Parathyroid adenoma (tissue), 2 donors: ENCODE data around the gene AGXT.
"Not testable (repeated sequence)": the region's sequence is repeated elsewhere in the genome, so short reads cannot be mapped to it uniquely, and the experiment has no call there.

Source experiments
- H2AFZ ChIP-seq: fragments of 300-600 bp; sonication (generic); one replicate; pipeline ENCODE4 v1.7.0; 2017; ENCODE audit warnings: antibody characterized with exemption, mild to moderate bottlenecking
- H3K27ac ChIP-seq: fragments of 300-600 bp; sonication (generic); one replicate; pipeline ENCODE4 v1.7.0; 2017
- H3K27me3 ChIP-seq: fragments of 300-600 bp; sonication (generic); one replicate; pipeline ENCODE4 v1.7.0; 2017; ENCODE audit warnings: low read length; ENCODE audit not compliant: control insufficient read depth, insufficient read depth
- H3K36me3 ChIP-seq: fragments of 300-600 bp; sonication (generic); one replicate; pipeline ENCODE4 v1.7.0; 2017; ENCODE audit warnings: low read length; ENCODE audit not compliant: control insufficient read depth, insufficient read depth
- H3K4me1 ChIP-seq: fragments of 300-600 bp; sonication (generic); one replicate; pipeline ENCODE4 v1.7.0; 2017; ENCODE audit warnings: control low read depth
- H3K4me2 ChIP-seq: fragments of 300-600 bp; sonication (generic); one replicate; pipeline ENCODE4 v1.7.0; 2017; ENCODE audit warnings: low read length
- H3K4me3 ChIP-seq: fragments of 300-600 bp; sonication (generic); one replicate; pipeline ENCODE4 v1.7.0; 2017; ENCODE audit warnings: low read depth, low read length
- H3K79me2 ChIP-seq: fragments of 300-600 bp; sonication (generic); one replicate; pipeline ENCODE4 v1.7.0; 2017; ENCODE audit warnings: control low read depth
- H3K9ac ChIP-seq: fragments of 300-600 bp; sonication (generic); one replicate; pipeline ENCODE4 v1.7.0; 2017; ENCODE audit warnings: mild to moderate bottlenecking
- H3K9me3 ChIP-seq: fragments of 300-600 bp; sonication (generic); one replicate; pipeline ENCODE4 v1.7.0; 2017; ENCODE audit warnings: low read length; ENCODE audit not compliant: control insufficient read depth
- TF ChIP-seq, protein P1 (sequence below): fragments of 300-600 bp; sonication (generic); IDR thresholded peaks from one replicate; pipeline ENCODE4 v1.7.0; 2017; ENCODE audit warnings: antibody characterized with exemption, mild to moderate bottlenecking
- donor health status: primary hyperparathyroidism.

The AGXT gene

GRCh38 chr2:240839152-240840143 is 29.2 kb upstream of the AGXT start:
- no peak overlapping the region for H2AFZ ChIP-seq
- no peak overlapping the region for H3K4me3 ChIP-seq
- no peak overlapping the region for H3K27ac ChIP-seq
- no peaks in the 10 kb centered on the region for H3K79me2 ChIP-seq
- TF ChIP-seq, protein P1, sequence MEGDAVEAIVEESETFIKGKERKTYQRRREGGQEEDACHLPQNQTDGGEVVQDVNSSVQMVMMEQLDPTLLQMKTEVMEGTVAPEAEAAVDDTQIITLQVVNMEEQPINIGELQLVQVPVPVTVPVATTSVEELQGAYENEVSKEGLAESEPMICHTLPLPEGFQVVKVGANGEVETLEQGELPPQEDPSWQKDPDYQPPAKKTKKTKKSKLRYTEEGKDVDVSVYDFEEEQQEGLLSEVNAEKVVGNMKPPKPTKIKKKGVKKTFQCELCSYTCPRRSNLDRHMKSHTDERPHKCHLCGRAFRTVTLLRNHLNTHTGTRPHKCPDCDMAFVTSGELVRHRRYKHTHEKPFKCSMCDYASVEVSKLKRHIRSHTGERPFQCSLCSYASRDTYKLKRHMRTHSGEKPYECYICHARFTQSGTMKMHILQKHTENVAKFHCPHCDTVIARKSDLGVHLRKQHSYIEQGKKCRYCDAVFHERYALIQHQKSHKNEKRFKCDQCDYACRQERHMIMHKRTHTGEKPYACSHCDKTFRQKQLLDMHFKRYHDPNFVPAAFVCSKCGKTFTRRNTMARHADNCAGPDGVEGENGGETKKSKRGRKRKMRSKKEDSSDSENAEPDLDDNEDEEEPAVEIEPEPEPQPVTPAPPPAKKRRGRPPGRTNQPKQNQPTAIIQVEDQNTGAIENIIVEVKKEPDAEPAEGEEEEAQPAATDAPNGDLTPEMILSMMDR, result no peak
- no peaks in the 10 kb centered on the region for H3K27me3 ChIP-seq
- no peak overlapping the region for H3K4me2 ChIP-seq
- H3K36me3 ChIP-seq, result no peaks in the 10 kb centered on the region
- no peaks in the 10 kb centered on the region for H3K4me1 ChIP-seq
- H3K9me3 ChIP-seq, result no peaks in the 10 kb centered on the region
- H3K9ac ChIP-seq, result no peak overlapping the region

GRCh38 chr2:240840435-240841060 is 28.1 kb upstream of the AGXT start:
- H2AFZ ChIP-seq, result no peak overlapping the region
- TF ChIP-seq, protein P1, result peak; percentile 73
- H3K9ac ChIP-seq, result no peak overlapping the region
- no peaks in the 10 kb centered on the region for H3K9me3 ChIP-seq
- H3K36me3 ChIP-seq, result no peaks in the 10 kb centered on the region
- H3K4me1 ChIP-seq, result no peaks in the 10 kb centered on the region
- no peaks in the 10 kb centered on the region for H3K27me3 ChIP-seq
- no peaks in the 10 kb centered on the region for H3K79me2 ChIP-seq
- no peak overlapping the region for H3K4me3 ChIP-seq
- H3K27ac ChIP-seq, result no peak overlapping the region
- H3K4me2 ChIP-seq, result no peak overlapping the region

DNA sequence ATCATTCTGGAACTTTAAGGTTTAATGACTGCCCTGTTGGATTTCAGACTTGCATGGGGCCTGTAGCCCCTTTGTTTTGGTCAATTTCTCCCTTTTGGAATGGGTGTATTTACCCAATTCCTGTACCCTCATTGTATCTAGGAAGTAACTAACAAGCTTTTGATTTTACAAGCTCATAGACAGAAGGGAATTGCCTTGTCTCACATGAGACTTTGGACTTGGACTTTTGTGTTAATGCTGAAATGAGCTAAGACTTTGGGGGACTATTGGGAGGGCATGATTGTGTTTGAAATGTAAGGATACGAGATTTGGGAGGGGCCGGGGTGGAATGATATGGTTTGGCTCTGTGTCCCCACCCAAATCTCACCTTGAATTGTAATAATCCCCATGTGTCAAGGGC is 22.3 kb upstream of the AGXT start:
- H3K79me2 ChIP-seq, H2AFZ ChIP-seq, H3K4me1 ChIP-seq, H3K9me3 ChIP-seq, H3K36me3 ChIP-seq, H3K4me2 ChIP-seq, H3K27me3 ChIP-seq, H3K27ac ChIP-seq, H3K4me3 ChIP-seq, H3K9ac ChIP-seq: not testable (repeated sequence)

DNA sequence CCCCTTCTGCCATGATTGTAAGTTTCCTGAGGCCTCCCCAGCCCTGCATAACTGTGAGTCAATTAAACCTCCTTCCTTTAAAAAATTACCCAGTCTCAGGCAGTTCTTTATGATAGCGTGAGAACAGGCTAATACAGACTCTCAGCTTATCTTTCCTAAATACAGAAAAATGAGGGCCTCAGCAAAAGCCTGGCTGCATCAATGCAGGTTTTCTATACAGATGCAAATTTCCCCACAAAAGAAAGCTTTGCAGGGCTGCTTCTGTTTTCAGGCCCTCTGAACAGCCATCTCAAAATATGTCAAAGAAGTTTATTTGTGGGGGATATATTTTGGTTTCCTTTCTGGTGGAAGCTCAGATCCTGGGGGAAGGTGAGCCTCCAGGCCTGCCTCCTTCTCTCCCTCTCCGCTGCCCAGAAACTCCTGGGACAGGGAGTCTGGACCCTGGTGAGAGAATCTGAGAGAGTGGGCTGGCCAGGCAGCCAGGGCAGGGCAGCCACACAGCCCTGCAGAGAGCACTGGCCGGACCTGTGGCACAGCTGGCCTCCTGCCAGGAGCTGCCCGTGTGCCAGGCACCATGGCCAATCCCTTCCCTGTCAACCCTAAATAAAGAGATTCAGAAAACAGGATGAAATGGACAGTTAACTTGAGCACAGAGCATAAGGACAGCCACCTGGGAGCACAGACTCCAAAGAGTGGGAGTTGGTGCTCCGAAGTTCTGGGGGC is 21.6 kb upstream of the AGXT start:
- no peaks in the 10 kb centered on the region for H3K27me3 ChIP-seq
- no peaks in the 10 kb centered on the region for H3K79me2 ChIP-seq
- H3K9ac ChIP-seq, result no peak overlapping the region
- no peak overlapping the region for H3K4me2 ChIP-seq
- no peak overlapping the region for H3K4me3 ChIP-seq
- H3K9me3 ChIP-seq, result no peaks in the 10 kb centered on the region
- H2AFZ ChIP-seq, result no peak overlapping the region
- no peaks in the 10 kb centered on the region for H3K4me1 ChIP-seq
- TF ChIP-seq, protein P1, result no peak
- H3K27ac ChIP-seq, result no peak overlapping the region
- H3K36me3 ChIP-seq, result no peaks in the 10 kb centered on the region

DNA sequence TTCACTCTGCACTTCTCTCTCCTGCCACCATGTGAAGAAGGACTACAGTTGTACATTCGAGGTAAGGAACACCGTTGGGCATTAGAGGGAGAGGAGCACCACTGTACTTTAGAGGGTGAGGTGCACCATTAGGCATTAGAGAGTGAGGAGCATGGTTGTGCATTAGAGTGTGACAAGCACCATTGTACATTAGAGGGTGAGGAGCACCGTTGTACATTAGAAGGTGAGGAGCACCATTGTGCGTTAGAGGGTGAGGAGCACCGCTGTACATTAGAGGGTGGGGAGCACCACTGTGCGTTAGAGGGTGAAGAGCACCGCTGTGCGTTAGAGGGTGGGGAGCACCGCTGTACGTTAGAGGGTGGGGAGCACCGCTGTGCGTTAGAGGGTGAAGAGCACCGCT is 20.8 kb upstream of the AGXT start:
- Histone ChIP-seq H3K4me3 (no peak overlapping the region), H3K9ac (no peak overlapping the region), H3K4me2 (no peak overlapping the region), H3K9me3 (no peaks in the 10 kb centered on the region), H3K27me3 (no peaks in the 10 kb centered on the region), H2AFZ (no peak overlapping the region), H3K79me2 (no peaks in the 10 kb centered on the region), H3K27ac (no peak overlapping the region), H3K4me1 (no peaks in the 10 kb centered on the region), H3K36me3 (no peaks in the 10 kb centered on the region)
- TF ChIP-seq, protein P1, result no peak
